ENCODE measurements around the gene ZNF92.

ZNF92 gene

GRCh38 chr7:65438598-65438997 is 64.9 kb downstream of the ZNF92 start (continued):
- TF ChIP-seq ZNF555 (tag by site-specific recombination; conservative IDR thresholded peaks at IDR 0.05) (no peak), ZNF239 (tag by site-specific recombination; IDR thresholded peaks at IDR 0.05) (no peak), ZNF157 (tag by site-specific recombination; IDR thresholded peaks at IDR 0.05) (no peak), RBAK (tag by site-specific recombination; IDR thresholded peaks at IDR 0.05) (no peak), ZNF202 (tag by site-specific recombination; IDR thresholded peaks at IDR 0.05; ENCODE audit: borderline replicate concordance) (no peak), ZNF140 (tag by site-specific recombination; IDR thresholded peaks at IDR 0.05) (no peak), MZF1 (tag by site-specific recombination; IDR thresholded peaks at IDR 0.05; ENCODE audit: borderline replicate concordance) (no peak), SCRT1 (tag by site-specific recombination; IDR thresholded peaks at IDR 0.05; ENCODE audit: borderline replicate concordance) (no peak), ZNF473 (tag by site-specific recombination; IDR thresholded peaks at IDR 0.05) (no peak), ZFP3 (tag by site-specific recombination; IDR thresholded peaks at IDR 0.05; ENCODE audit: low read depth) (no peak), ZNF777 (tag by site-specific recombination; IDR thresholded peaks at IDR 0.05; ENCODE audit: borderline replicate concordance) (no peak), KLF10 (tag by site-specific recombination; IDR thresholded peaks at IDR 0.05) (no peak), ZNF707 (tag by site-specific recombination; IDR thresholded peaks at IDR 0.05) (no peak), ZNF513 (tag by site-specific recombination; IDR thresholded peaks at IDR 0.05) (no peak), ZNF292 (tag by site-specific recombination; IDR thresholded peaks at IDR 0.05; ENCODE audit: borderline replicate concordance, low read depth) (no peak), SCRT2 (tag by site-specific recombination; IDR thresholded peaks at IDR 0.05) (peak; percentile 79), ZFP41 (tag by site-specific recombination; IDR thresholded peaks at IDR 0.05; ENCODE audit: borderline replicate concordance) (no peak), GLIS2 (tag by site-specific recombination; IDR thresholded peaks at IDR 0.05) (no peak), PRDM4 (tag by site-specific recombination; IDR thresholded peaks at IDR 0.05) (no peak), ZSCAN16 (tag by site-specific recombination; IDR thresholded peaks at IDR 0.05) (no peak), ZNF514 (tag by site-specific recombination; IDR thresholded peaks at IDR 0.05) (no peak), ZNF350 (tag by site-specific recombination; IDR thresholded peaks at IDR 0.05) (no peak), ZNF558 (tag by site-specific recombination; IDR thresholded peaks at IDR 0.05) (peak; percentile 87), ZNF692 (tag by site-specific recombination; IDR thresholded peaks at IDR 0.05) (no peak), ZNF623 (tag by site-specific recombination; IDR thresholded peaks at IDR 0.05) (no peak), ZNF624 (tag by site-specific recombination; IDR thresholded peaks at IDR 0.05) (no peak), ZNF10 (tag by site-specific recombination; IDR thresholded peaks at IDR 0.05) (no peak), ZFP69B (tag by site-specific recombination; IDR thresholded peaks at IDR 0.05) (no peak), ZNF394 (tag by site-specific recombination; IDR thresholded peaks at IDR 0.05; ENCODE audit: borderline replicate concordance) (peak; percentile 27; the same call in 1 of the 2 replicates), ZNF843 (tag by site-specific recombination; IDR thresholded peaks at IDR 0.05) (no peak), KLF16 (tag by site-specific recombination; IDR thresholded peaks at IDR 0.05) (no peak), ZNF366 (tag by site-specific recombination; conservative IDR thresholded peaks at IDR 0.05) (peak; percentile 73), ZNF76 (tag by site-specific recombination; IDR thresholded peaks at IDR 0.05; ENCODE audit: borderline replicate concordance, low read depth) (no peak), HIC1 (tag by site-specific recombination; IDR thresholded peaks at IDR 0.05) (peak; percentile 35; the same call in 1 of the 2 replicates), ZNF544 (tag by site-specific recombination; IDR thresholded peaks at IDR 0.05) (no peak), ZNF114 (tag by site-specific recombination; IDR thresholded peaks at IDR 0.05) (no peak), ZNF2 (tag by site-specific recombination; IDR thresholded peaks at IDR 0.05) (no peak)

All from HEK293 (cell line).